NOMO-1 (cell line): ENCODE data around the gene FPR2.
A peak's percentile ranks its signal among the peaks of the same experiment; 100 is the strongest.
"Not testable (repeated sequence)": the region's sequence is repeated elsewhere in the genome, so short reads cannot be mapped to it uniquely, and the experiment has no call there.

Experiments
- DNase-seq, 2 experiments: peaks; one replicate each; lab custom pipeline; 2025; ENCODE audit not compliant: unreplicated experiment in 2 of 2; lab: John Stamatoyannopoulos, UW

FPR2 gene

GRCh38 chr19:51803519-51803918 lies 42.5 kb downstream of the FPR2 start:
- peak in 1 of 2 experiments; percentile 19 for DNase-seq

- peak; percentile 33 to 64 for DNase-seq
These were observed 43.0 kb downstream of the FPR2 start for GRCh38 chr19:51803967-51804366.

GRCh38 chr19:51804789-51805188 lies 43.8 kb downstream of the FPR2 start:
- peak in 1 of 2 experiments; percentile 13 for DNase-seq

- DNase-seq, result peak; percentile 44 to 82
These were observed 44.4 kb downstream of the FPR2 start for GRCh38 chr19:51805396-51805795.

- not testable (repeated sequence) for DNase-seq
These were observed 45.6 kb downstream of the FPR2 start for GRCh38 chr19:51806571-51806970.

- peak; percentile 53 to 61 for DNase-seq
These were observed 46.2 kb downstream of the FPR2 start for GRCh38 chr19:51807111-51807701.

- DNase-seq, result no peak
These were observed 46.9 kb downstream of the FPR2 start for GRCh38 chr19:51807925-51808324.

GRCh38 chr19:51808333-51808986 lies 47.5 kb downstream of the FPR2 start:
- DNase-seq, result no peak

GRCh38 chr19:51809787-51810186 lies 48.8 kb downstream of the FPR2 start:
- no peak for DNase-seq

- peak in 1 of 2 experiments; percentile 8 for DNase-seq
These were observed 49.2 kb downstream of the FPR2 start for GRCh38 chr19:51810223-51810622.

GRCh38 chr19:51811344-51811743 lies 50.4 kb downstream of the FPR2 start:
- DNase-seq, result peak; percentile 72 to 92

GRCh38 chr19:51815043-51815442 lies 54.1 kb downstream of the FPR2 start:
- peak; percentile 20 to 29 for DNase-seq

GRCh38 chr19:51816711-51817110 lies 55.7 kb downstream of the FPR2 start:
- peak in 1 of 2 experiments; percentile 40 for DNase-seq

- DNase-seq, result peak; percentile 32 to 67
These were observed 59.0 kb downstream of the FPR2 start for GRCh38 chr19:51820011-51820410.
